Medulla oblongata (tissue), 1 donor: ENCODE measurements around the gene ACYP1.
"Not testable (repeated sequence)": the region's sequence is repeated elsewhere in the genome, so short reads cannot be mapped to it uniquely, and the experiment has no call there.

Experiments used
- DNase-seq: peaks from one replicate; pipeline ENCODE4 v3.0.0-alpha.2; 2015; ENCODE audit errors: extremely low spot score

ACYP1 gene

DNA sequence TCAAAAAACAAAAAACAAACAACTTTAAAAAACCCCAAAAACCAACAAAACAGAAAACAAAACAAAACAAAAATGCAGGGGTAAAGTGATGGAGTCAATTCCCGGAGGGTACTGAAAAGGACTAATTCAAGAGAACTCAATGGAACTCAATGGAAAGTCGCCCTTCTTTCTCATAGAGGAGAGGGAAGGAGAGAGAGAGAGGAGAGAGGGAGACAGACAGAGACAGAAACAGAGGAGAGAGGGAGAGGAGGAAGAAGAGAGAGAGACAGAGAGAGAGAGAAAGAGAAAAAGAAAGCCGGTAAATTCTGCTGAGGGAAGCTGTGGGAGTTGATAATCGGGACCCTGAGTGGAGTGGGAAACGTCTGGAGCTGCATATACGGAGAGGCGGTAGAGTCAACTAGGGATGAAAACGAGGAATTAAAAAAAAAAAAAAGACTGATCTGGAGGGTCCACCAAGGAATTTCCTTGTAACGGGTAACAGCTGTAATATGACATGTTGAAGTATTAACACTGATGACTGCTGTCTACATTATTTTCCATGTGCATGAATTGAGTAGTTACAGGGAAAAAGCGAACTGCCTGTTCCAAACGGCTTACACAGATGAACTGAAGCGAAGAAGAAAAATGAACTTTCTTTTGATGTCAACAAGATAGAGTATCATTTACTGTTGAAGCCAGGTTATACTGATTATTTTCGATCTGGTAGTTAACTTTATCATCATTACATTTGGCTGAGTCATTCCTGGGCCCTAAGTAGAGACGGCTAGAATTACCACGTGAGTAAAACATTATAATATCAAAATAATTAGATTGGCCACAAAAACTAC lies 4.7 kb upstream of the ACYP1 start:
- peak; percentile 35 for DNase-seq

DNA sequence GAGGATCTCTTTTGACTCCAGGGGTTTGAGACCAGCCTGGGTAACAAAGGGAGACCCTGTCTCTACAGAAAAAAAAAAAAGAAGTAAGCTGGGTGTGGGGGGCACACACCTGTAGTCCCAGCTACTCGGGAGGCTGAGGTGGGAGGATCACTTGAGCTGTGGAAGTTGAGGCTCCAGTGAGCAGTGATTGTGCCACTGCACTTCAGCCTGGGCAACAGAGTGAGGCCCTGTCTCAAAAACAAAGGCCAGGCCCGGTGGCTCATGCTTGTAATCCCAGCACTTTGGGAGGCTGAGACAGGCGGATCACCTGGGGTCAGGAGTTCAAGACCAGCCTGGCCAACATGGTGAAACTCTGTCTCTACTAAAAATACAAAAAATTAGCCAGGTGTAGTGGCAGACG lies 3.9 kb upstream of the ACYP1 start:
- DNase-seq, result not testable (repeated sequence)

DNA sequence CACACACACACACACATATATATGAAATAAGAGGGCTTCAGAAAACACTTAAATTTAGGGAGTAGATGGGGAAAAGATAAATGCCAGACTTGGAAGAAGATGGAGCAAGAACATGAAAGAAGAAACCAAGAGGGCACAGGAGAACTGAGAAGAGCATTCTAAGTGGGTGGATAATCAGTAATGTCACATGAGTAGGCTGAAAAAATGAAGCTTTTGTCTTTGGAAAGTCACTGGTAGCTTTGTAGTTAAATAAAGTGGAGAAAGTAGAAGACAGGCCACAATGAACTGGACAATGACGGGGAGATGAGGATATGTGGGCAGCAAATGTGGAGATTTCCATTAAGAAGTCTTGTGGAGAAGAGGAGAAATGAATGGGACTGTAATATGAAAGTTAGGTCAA lies 3.4 kb upstream of the ACYP1 start:
- DNase-seq, result no peak

DNA sequence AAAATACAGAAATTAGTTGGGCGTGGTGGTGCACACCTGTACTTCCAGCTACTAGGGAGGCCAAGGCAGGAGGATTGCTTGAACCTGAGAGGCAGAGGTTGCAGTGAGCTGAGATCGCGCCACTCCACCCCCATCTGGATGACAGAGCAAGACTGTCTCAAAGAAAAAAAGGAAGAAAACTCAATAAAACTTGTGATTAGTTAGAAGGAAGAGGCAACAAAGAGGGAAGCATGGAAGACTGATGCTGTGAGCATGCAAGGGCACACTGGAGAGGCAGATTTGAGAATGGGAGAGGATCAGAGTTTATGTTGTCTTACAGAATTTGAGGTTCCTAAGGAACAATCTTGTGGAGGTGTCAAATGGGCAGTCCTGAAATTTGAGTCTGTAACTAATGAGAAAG lies 2.9 kb upstream of the ACYP1 start:
- no peak for DNase-seq

DNA sequence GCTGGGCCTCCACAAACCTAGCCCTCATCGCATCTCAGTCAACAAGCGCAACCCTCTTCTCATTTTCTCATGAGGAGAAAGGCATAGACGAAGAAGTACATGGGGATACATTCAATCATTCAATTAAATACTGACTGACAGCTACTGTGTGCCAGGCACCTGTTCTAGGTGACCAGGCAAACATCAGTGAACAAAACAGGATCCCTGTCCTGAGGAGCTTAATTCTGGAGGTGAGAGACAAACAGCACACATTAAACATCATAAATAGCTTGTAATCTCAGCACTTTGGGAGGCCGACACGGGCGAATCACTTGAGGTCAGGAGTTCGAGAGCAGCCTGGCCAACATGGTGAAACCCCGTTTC lies 362 bp upstream of the ACYP1 start:
- no peak for DNase-seq

DNA sequence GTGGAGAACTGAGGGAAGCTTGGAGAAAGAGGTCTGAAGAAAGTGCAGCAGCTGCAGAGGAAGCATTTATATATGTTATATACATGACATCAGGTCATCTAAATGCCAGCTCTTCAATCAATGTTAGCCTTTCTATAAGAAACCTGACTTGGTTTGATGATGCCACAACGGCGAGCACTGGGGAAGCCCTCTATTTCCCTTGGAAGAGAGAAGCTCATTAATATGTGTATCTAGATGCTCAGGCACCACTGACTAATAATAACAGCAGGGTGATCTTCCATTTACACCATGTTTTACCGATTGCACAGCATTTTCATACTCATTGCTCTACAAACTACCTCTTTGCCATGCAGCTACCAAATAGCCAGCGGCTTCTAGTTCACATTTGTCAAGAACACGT lies 811 bp downstream of the ACYP1 start:
- DNase-seq, result no peak

DNA sequence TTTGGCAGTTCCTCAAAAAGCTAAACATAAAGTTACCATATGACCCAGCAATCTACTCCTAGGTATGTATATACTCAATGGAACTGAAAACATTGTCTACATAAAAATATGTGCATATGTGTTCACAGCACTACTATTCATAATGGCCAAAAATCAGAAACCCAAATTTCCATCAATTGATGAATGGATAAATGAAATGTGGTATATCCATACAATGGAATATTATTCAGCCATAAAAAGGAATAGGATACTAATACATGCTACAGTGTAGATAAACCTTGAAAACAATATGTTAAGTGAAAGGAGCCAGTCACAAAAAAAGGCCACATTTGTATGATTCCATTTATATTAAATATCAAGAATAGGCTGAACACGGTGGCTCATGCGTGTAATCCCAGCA lies 3.4 kb downstream of the ACYP1 start:
- no peak for DNase-seq

DNA sequence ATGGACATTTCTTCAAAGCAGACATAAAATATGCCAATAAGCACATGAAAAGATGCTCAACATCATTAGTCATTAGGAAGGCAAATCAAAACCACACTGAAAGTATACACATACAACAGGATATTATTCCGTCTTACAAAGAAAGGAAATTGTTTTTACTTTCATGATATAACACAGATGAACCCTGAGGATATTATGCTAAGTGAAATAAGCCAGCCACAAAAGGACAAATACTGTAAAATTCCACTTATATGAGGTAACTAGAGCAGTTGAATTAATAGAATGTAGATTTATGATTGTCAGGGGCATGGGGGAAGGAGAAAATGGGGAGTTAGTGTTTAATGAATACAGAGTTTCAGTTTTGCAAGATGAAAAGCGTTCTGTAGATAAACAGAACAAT lies 4.2 kb downstream of the ACYP1 start:
- no peak for DNase-seq

DNA sequence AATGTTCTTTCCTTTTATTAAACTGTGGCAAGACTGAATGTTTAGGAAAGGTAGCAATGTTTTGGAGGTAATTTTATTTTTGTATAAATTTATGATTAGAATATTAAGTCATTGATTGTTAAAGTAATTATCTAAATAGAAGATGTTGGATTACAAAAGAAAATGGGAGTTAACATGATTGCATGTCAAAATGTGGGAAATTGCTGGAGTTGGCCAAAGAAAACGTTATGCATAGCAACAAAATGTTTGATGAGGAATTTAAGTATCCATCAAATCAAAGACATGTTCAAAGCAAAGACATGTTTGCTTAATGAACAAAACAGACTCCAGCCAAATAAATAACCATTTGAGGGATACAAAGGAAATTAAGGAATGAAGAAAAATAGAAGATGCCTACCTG lies 9.4 kb downstream of the ACYP1 start:
- no peak for DNase-seq

DNA sequence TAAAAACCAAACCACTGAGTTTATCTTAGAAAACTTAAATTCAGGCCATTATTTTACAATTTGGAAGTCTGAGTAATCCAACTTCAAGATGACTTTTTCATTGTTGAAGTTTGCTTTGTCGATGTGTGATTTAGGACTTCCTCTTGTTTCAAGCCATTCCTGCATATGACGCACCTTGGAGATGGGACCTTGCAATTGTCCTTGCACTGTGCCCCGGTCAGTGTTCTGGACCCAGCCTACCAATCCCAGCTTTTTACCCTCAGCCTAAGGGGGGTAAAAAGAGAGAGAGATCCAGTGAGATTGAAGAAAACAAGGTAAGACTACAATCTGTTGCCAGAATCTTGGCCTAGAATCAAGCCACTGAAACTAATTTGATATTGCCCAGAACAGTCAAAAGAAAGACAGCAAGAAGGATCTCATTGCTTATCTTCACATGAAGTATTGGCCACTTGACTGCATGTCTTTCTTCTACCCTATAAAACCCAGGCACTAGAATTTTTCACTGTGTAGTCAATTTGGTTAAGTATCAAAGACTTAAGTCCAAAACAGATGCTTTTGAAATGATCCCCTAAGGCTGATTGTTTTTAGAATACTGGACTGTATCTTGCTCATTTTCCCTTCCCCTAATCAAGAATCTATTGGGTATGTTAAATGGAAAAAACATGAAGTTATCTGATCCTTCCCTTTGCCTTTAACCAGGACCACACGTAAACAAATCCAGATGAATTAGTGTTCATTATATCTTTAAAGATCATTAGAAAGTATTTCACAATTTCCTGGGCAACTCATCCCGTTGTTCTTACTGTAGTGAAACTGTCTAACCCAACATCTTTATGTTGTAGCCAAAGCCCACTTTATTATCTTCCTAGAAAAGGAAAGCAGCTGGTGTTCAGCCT lies 10.2 kb downstream of the ACYP1 start:
- no peak for DNase-seq

DNA sequence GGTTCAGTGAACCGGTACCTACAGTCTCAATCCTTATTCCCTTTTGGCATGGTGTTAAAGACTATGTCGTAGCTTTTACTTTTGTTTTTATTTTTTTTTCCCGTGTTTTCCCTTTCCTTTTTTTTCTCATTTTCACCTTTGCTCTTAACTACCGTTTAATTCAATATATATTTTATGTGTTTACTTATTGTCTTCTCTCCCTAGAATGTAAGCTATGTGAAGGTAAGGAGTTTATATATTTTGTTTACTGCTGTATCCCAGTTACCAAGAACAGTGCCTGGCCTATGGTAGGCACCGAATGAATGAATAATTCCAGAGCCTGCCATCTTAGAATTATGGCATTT lies 12.3 kb downstream of the ACYP1 start:
- DNase-seq, result no peak

DNA sequence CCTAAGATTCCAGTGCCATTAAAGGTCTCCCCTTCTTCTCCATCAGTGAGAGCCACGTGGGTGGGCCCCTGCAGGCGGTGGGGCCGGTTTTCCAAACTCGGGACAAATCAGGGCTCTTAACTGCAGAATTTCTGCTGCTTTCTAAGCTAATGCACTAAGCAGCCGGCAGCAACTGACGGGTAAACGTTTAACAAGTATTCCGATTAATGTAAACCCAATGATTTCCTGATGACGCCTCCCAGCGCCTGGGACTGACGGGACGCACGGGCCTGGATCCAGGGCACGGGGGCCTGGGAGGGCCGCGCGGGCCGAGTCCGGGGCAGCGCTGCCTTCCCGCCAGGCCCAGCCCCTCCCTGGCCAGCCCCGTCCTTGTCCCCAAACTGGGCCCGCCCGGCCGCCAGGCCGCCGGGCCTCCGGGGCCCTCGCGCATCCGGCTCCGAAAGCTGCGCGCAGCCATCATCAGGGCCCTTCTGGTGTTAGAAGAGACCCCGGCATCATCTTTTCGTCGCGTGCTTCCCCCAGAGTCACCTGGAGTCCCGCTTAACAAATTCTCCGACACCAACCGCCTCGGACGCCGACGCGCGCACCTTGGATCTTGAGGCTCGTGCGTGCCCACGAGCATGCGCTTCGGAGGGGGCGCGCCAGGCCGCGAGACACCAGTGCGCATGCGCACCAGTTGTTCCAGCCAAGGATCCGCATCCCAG lies 12.8 kb downstream of the ACYP1 start, which contains the start of gene MLH3:
Gene MLH3 (minus strand): TSS at position 616 of the 704 bp plus-strand sequence. CDS start 1,812 bp downstream, outside the sequence.
- DNase-seq, result peak; percentile 89

DNA sequence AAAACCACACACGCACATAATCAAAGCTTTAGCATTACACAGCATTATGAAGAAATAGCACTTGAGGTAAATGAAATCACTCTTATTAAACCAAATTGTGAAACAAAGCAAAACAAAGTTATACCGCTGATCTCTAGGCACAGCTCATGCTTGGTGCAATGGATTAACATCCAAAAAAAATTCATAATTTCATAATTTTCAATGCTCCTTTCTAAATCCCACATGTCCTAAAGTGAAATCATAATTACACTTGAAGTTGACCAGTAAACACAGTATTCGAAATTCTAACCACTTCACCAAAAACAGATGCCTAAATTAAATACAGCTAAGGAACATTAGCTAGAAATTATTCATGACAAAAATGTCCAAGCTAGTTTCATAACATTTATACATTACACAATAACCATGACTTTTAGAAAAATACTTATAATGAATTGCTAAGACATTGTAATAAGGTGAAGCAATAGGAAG lies 14.1 kb downstream of the ACYP1 start:
- DNase-seq, result no peak

DNA sequence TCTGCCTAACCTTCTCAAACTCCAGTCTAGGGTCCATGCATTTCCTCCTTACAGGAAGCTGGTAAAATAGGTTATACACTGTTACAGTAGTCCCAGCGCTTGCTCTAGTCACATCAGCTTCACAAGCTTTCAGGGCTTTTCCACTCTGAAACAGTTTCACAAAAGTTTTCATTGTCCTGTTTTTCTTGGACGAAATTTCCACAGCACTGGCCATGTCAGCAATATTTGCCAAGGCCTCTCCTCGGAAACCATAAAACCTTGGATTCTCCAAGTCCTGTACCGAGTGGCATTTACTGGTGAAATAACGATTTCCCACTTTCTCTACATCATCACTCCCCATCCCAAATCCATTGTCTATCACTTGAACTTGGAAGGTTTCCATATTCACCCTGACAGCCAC lies 14.7 kb downstream of the ACYP1 start:
- peak; percentile 84 for DNase-seq

DNA sequence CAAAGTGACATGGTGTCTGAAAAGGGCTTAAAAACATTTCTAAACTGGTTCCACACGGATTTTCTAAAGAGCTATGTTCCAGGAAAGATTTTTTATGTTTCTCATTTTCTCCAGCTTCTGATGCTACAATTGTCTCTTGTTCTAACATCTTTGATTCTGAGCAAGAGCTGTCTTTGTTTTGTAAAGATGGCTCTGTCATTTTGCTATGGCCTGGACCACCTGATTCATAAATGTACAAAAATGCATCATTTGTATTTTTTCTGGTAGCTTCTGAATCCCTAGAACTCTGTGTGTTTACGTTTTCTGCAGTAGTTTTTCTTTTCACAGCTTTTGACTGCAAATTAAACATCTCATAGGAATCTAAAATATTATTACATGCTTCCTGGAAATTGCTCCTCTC lies 15.7 kb downstream of the ACYP1 start:
- DNase-seq, result no peak

DNA sequence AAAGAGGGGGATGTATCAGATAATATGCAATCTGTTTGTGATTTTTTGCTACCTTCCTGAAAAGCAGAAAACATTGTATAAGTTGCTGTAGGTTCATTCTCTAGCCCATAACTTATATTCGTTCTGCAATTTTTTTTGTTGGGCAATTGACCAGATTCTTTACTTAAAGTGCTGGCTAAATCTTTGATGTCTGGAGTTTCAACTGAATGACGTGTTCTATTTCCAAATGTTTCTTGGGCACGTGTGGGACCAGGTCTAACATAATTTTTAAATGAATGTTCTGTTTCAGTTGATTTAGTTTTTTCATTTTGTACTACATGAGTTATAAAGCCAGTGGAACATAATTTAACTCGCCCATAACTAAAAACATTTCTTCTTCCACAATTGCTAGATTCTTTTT lies 16.3 kb downstream of the ACYP1 start:
- DNase-seq, result no peak

DNA sequence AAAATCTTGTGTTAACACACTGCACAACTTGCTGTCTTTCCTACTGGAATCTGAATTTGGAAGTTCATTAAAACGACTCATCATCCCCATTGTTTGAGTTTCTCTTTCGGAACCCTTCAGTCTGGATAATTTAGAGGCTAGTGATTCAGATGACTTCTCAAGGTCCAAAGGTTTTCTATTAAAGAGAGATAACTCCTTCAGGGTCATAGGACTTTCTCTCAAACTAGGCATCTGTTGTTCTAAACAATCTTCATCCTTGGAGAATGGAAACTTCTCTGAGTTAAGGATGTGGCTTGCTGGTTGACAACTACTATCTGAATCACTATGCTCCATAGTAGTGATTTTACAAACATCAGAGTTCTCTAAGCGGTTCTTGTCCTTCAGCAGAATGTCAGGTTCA lies 16.9 kb downstream of the ACYP1 start:
- no peak for DNase-seq

DNA sequence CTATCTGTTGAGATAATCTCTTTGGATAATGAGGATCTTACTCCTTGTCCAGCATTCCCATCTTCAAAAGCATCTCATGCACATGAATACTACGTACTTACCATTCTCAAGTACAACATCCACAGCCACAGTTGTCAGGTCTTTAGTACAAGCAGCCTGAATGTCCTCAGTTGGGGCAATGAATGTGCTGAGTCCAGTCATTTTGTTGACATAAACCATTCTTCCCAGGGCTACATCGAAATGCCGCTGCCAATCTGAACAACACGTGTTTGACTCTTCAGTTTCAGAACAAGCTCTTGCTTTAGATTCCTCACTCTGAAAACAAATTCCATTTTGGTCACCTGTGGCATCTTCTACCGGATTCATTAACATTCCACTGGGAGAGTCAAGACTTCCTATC lies 17.5 kb downstream of the ACYP1 start:
- DNase-seq, result no peak

DNA sequence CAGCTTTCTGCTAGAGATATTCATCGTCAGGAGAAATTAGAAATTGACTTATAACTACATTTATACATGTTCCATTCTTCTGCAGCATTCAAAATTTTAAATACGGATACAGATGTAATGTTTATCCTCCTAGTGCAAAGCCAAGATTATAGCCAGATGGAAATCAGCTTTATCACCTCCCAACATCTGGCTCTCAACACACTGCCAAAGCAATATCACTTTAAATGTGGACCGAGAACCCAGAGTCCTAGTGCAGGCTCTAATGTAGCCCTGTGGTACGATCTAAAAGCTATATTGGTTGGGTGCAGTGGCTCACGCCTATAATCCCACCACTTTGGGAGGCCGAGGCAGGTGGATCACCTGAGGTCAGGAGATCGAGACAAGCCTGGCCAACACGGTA lies 19.1 kb downstream of the ACYP1 start:
- no peak for DNase-seq

DNA sequence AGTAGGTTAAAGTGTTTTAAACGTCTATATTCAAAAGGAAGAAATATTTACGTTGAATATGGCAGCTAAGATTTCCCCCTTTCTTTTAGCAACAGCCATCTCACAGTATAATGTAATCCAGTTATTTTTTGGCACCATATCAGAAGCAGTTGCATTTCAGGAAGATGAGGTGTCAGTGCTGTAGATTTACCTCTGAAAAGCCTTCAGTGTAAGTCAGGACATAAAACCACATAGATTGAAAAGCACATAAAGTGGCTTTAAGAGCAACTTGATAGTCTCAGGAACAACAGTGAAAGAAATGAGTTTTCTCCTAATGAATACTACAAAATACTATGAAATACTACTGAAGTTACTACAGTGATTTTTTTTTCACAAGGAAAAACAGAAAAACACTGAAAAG lies 19.5 kb downstream of the ACYP1 start:
- no peak for DNase-seq

DNA sequence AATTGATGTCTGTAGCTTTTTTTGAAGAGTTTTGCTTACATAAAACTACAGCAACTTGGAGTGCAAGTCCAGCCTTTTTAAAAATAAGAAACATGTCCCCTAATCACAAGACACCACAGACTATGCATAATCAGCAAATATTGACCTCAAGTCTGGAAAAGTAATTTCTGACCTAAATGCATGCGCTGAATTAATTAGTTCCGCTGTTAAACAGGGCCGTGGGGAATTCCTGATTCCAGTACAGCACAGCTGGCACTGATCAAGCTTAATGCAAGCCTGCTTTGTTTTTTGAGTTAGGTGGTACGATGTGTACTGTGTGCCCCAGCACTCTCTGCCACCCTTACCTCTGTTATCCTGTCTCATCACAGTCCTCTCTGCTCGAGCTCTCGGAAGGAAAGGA lies 21.8 kb downstream of the ACYP1 start:
- no peak for DNase-seq

DNA sequence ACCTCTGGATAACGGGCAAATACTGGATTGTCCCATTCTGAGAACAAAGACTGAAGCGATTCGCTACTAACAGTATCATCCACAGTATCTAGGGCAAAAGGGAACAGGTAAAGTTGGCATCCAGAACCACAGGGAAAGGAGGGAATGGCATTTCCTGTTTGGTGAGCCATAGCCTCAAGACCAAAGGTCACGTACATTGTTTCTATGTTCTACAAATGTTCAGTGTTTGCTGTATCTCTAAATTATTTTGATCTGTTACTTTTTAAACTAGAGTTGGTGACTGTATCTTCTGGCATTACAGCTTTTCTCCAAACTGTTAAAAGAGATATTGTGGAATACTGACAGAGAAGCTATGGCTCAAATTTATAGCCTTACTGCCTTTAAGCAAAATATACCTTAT lies 22.2 kb downstream of the ACYP1 start:
- DNase-seq, result no peak
